Suppressor macrophage treated with lipopolysaccharide for 4 hours (primary cell): ENCODE results near the gene INSC.

Experiments
- DNase-seq: peaks from one replicate; pipeline ENCODE4 v3.0.0-alpha.2; 2020

The INSC gene

DNA sequence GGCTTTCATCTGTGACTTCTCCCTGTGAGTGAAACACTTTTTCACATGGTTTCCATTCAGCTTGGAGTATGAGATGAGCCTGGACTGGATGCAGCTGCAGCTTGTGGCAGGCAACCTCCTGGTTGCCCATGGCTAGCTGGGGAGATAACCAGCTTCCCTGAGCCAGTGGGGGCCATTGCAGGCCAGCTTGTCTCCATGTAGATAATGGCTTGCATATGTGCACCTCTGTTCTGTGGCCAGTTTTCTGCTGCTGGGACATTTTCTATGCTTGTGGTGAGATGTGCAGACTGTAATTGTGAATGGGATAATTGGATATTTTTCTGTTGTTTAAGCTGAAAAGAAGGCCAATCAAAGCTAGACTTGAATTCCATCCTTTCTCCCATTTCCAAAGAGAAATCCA is 38.5 kb downstream of the INSC start:
- no peak for DNase-seq

DNA sequence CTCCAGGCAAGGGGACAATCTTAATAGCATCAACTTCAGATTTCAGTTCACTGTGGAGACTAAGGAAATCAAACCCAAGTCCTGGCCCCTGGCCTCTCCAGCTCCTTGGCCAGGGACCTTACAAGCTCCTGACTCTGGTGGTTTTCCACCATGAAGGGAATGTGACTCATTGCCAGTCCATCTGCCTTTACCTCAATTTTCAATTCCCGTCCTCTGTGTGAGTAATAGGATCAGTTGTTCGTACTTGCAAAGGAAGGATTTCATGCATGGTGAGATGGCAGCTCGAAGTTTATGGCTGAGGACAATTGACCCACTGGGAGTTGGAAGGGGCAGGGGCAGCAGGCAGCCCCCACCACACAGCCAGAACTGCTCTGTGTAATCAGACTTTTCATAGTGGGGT is 42.5 kb downstream of the INSC start:
- no peak for DNase-seq

DNA sequence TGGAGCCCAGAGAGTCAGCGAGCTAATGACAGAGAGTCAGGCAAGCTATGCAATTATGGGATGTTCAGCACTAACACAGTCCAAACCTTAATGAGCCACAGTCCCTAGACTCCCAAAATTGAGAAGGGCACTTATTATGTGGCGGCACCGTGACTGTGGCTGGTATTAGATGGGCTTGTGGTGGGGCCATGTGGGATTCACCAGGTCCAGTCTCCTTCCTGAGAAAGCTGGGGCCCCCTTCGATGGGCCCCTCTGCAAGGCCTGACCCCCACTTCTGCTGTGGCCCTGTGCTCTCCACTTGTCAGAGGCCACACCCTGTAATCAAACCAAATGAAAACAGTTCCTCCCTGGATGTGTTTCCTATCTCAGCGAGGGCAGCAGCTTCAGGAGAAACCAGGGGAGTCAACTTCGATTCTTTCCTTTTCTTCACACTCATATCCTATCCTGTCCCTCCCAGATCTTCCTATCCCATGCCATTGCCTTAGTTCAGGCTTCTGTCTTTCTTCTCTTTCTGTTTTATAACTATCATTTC is 42.9 kb downstream of the INSC start:
- DNase-seq = no peak

DNA sequence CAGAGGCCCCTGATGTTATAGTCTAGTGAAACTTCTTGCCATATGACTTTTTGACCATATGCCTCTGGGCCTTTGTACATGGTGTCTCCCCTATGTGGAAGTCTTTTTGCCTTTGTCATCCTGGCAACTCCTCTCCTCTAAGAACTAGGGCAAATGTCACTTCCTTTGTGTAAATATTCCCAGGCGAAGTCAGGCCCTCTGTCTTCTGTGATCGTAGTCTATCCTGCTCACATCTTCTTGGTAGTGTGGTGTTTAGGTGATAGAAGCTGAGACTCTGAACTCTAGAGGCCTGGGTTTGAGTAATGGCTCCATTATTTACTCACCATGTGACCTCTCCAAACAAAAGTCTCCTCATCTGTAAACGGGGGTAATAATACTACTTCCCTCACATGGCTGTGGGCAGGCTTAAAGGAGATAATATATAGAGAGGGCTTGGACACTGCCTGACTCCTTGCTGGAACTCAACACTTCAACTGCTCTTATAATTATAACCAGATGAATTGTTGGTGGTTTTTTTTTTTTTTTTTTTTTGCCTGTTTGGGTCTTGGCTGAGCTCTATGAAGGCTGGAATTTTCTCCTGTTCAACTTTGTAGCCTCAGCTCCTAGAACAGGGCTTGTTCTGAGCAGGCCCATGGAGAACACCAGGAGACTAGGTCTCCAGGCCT is 43.8 kb downstream of the INSC start:
- DNase-seq = no peak

DNA sequence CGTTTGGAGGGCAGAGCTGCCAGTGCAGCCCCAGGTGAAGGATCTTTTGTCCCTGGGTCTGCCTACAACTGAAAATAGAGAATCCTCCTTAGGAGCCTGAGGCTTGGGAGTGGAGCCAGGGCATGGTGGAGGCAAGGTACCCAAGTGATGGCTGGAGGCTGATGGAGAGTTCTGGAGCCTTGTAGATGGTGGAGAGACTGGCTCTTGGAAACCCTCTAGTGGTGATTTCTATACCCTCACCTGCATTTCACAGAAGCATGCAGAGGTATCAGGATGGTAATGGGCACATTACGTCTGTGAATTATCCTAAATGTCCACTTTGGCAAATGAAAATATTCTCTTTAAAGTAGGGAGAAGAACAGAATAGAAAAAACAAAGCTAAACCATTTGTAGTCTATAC is 44.4 kb downstream of the INSC start:
- no peak for DNase-seq

DNA sequence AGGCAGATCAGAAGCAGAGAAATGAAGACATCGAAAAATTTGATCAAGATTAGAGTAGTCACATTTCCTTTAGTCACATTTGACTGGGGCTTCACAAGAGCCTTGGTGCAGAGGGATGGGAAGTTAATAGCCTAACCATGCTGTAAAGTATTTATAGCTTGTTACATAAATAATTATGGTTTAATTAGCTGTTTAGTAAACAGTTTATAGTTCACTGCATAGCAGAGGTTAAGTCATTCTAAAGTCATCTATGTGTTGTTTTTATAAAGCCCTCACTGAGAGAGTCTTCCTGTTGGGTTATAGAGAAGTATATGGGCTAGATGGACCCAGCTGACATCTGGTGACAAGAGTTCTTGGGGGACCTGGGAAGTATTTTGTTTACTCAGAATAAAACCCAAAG is 47.1 kb downstream of the INSC start:
- DNase-seq = no peak

DNA sequence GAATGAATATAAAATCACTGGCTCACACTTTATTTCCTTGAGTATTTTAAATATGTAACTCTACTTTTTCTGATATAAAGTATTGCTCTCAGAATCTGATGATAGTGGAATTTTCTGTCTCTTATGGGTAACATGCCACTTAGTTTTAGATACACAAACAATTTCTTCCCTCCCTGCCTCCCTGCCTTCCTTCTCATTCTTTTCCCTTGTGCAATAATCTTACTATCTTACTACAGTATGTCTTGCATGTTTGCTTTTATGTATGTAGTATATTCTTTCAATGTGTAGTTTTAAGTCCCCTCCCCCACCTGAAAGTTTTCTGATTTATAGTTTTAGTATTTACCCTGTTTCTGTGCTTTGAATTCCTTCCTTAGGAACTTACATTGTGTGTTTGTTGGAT is 48.4 kb downstream of the INSC start:
- no peak for DNase-seq

DNA sequence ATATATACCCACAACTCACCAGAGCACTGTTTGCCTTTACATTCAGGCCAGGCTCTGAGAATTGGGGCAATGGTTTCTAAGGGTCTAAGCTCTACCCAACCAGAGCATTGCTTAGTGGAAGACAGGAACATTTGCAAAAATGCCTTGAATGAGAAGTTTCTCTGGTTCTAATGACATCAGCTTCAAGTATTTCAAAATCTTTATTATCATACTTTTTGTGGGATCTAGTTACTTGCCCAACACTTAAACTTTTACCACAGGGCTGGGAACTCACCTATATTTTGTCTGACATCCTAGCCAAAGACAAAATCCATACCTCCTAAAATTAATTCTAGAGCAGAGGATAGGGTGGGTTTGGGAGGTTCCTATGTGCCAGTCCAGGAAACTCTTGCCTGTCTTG is 51.5 kb downstream of the INSC start:
- DNase-seq = no peak

DNA sequence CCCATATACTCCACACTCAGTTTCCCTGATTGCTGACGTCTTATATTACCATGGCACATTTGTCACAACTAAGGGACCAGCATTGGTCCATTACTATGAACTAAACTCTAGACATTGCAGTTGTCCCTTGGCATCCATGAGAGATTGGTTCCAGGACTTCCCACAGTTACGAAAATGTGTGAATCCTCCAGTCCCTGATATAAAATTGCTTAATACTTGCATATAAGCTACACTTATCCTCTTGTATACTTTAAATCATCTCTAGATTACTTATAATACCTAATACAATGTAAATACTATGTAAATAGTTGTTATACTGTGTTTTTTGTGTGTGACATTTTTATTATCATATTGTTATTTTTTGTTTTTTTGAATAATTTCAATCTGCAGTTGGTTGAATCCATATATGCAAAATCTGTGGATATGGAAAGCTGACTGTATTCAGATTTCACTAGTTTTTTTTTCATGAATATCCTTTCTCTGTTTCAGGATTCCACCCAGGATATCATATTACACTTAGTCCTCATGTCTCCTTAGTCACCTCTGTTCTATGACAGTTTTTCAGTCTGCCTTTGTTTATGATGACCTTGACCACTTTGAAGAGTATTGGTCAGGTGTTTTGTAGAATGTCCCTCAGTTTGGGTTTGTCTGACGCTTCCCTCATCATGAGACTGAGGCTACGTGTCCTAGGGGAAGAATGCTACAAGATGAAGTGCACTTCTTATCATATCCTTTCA is 55.3 kb downstream of the INSC start:
- DNase-seq = no peak

DNA sequence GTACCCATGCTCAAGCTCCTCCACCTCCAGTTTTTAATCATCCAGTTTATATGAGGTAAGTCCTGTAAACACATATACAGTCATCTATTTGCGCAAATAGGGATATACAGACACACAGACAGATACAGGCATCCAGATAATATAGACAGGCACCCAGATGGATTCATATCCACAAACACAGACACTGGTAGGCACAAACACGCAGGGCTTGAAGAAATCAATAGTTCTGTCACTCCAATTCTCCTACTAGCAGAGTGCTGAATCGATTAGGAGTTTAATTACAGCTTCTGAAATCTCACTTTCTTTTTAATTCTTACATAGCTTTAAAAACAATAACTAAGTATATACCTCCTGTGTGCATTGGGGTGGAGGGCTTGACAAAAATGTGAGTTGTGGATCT is 56.0 kb downstream of the INSC start:
- no peak for DNase-seq

DNA sequence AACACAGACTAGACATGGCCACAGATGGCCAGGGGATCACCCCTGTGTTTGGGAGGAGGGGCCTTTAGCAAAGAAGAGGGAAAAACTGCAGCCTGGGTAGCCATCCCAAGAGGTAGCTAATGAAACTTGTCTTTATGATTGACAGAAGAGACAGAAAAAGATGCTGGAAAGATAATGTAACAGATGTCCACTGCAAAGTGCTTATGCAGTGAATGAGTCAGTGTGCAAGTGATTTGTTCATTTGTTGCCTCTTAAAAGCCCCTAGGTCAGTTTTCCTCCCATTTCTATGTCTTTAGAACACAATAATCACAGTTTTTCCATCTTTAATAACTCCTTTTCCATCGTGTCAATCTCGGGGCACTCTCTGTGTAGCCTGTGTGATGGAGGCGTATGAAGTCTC is 57.2 kb downstream of the INSC start:
- DNase-seq = no peak

DNA sequence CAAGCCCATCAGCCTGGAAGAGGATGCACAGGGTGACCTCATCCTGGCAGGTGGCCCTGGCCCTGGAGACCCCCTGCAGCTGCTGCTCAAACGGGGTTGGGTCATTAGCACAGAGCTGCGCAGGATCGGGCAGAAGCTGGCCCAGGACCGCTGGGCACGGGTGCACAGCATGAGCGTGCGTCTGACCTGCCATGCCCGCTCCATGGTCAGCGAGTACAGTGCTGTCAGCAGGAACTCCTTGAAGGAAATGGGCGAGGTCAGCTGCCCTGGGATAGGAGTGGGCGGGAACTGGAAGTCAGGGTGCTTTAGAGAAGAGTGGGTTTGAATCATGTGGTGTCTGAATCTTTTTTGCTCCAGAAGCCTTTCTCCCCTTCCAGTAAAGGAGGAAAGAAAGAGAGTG is 61.1 kb downstream of the INSC start:
- peak; percentile 25 for DNase-seq

DNA sequence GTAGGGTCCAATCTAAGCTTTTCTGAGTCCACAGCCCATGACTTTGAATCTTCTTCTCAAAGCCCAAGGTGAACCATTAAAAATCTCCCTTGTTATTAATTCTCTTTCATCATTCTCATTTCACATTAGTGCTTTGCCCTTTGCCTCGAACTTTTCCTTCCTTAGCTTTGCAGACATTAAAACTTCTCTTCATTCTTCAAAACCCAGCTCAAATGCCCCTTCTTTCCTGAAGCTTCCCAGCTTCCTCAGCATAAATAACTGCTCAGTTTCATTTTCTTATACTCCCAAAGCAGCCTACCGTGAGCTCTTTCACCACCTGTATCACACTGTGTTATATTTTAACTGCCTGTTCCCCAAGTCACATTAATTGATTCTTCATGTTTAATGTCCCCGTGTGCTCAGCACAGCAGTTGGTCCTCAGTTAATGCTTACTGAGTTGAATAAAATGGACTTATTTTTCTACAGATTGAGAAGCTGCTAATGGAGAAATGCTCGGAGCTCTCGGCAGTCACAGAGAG is 62.0 kb downstream of the INSC start:
- DNase-seq = no peak

DNA sequence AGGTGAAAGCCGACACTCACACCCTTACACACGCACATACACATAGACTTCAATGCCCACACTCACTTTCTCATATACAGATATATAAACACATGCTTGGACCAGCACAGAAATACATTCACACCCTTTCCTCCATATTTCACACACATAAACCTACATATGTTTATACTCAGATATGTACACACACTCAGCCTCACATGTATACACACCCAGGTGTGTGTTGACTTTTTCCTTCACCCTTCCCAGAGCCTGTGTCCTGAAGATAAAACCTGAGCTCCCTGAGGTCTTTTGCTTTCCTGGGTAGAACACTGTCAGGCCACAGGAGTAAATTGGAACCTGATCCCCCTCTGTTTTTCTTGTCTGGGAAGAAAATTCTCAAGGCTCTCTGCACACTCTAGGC is 62.8 kb downstream of the INSC start:
- DNase-seq = no peak

DNA sequence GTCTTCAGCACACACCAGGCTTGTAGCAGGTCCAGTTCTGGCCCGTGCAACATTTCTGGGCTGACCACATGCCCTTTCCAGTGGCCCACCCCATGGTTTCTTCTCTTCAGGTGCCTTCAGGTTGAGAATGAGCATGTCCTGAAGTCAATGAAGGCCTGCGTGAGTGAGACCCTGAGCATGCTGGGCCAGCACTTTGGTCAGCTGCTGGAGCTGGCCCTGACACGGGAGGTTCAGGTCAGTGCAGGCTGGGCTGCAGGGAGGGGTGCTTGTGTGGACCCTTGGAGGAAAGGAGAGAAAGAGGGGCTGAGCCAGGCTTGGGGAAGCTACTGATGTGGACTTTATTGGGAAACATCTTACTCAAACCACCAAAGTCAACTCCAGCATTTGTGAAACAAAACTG is 63.5 kb downstream of the INSC start:
- no peak for DNase-seq

DNA sequence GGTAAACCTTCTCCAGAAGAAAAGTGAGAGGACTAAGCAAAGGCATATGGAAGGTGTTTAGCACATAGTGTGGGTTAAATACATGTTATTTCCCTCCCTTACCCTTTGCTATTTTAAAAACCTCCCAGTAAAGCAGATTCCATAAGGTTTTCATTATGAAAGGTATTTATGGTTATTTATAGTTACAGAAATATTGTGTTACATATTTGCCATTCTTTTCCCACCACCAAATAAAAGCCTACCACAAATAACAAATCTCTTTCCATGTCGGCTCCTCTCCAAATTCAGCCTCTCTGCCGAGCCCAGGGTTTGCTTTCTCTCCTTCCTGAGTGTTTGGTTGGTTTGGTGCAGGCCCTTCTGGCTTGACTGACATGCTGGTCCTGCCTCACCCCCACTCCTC is 64.4 kb downstream of the INSC start:
- DNase-seq = no peak

DNA sequence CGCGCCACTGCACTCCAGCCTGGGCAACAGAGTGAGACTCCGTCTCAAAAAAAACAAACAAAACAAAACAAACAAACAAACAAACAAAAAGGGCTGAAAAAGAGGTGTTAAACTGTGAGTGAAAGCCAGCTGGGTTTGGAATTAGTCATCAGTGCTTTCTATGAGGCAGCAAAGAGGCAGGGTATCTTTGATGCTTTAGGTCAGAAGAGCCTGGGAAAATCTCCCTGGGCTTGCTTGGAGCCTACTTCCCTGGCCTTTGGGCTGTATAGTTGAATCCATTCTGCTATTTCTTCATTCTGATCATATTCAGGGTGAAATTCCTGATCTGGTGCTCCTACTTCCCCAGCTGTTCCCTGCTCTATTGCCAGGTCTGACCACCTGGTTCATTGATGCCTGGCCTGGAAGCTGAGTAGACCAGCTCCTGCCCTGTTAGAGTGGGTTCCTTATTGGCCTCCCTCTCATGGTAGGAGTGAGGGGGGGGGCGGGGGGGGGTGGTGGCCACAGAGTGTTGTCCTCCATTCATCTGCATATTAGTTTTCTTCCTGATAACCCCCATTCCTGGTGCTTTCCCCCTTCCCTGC is 65.6 kb downstream of the INSC start:
- DNase-seq = no peak

DNA sequence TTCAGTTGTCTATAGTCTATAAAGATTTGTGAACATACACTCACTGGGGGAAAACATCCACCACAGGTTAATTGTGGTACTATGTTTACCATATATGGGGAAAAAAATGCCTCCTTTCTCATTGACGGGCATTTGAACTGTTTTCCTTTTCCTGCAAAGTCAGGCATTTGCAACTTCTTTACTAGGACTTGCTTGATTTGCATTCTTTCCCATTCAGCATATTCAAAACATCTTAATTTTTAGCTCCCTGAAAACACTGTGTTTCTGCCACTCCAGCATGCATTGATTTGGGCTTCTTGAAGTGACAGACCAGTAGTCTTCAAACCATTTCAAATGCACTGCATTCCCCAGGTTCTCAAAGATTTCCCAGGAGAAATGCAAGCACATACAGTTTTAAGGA is 67.6 kb downstream of the INSC start:
- DNase-seq = no peak

DNA sequence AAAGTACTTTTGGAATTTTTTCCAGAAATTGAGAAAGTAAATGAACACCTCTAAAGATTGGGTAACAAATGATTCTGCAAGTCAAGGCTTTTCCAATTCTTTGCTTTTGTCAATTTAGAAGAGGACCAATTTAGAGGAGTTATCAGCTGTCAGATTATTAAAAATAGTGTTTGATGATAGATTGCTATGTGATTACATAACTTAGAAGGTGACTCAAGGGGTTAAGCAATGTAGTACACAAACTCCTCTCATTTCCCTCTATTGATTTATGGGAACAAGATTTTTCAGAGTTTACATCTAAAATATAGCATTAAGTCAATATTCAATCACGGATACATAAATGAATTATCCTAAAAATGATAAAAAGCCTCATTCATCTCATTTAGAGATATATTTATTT is 70.3 kb downstream of the INSC start:
- no peak for DNase-seq

DNA sequence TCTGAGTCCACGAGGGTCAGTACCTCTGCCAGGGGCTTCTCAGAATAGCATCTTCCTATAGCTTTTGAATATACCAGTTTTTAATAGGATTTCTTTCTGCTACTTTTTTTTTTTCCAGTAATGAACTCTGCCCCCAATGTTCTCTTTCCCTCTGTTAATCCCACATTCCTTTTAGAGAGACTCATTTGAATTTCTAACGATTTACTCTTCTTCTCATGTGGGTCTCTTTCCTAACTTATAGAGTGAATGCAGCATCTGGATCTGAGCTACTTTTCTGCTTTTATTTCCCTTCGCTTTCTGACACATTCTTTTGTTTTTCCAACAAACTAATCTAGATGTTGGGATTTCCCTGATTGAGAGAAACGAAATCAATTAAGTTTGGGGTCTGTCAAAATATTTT is 71.4 kb downstream of the INSC start:
- no peak for DNase-seq

DNA sequence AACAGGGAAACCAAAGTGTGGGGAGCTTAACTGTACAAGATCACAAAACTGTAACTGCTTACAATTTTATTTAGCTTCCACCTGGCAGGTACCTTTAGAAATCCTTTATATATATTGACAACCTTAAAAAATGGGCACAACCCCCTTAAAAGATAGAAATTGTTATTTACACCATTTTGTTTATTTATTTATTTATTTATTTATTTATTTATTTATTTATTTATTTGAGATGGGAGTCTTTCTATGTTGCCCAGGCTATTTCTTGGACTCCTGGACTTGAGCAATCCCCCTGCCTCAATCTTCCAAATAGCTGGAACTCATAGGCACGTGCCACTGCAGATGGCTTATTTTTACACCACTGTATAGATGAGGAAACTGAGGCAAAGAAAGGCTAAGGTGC is 74.5 kb downstream of the INSC start:
- no peak for DNase-seq

DNA sequence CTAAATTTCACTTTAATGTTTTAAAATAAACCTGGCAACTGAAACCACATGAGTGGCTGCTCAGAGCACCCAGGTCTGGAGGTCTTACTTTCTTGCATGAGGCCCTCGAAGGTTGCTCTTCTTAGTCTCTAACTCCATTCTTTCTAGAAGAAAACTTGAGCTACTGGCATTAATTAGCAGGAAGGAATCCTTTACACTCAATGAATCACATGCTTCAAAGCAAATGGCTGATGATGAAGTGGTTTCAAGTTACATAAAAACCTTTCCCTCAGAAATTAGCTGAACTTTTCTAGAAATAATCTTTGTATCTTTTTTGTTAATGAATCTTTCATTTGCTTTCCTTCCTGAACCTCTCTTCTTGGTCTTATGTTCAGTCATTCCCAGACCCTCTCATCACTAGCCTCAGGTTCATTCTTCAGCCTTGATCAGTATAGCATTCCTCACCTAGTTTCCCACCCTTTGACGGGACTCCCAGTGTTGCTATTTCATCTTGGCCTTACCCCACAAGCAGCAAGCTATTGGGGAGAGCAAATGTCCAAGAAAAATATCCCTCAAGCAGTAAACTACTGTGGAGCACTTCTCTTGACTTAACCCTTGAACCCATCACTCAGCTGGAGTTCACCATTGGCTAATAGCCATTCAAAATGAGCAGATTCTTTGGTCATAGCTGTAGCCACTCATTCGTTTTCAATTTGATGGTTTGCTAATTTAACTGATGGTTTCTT is 75.1 kb downstream of the INSC start:
- DNase-seq = no peak

DNA sequence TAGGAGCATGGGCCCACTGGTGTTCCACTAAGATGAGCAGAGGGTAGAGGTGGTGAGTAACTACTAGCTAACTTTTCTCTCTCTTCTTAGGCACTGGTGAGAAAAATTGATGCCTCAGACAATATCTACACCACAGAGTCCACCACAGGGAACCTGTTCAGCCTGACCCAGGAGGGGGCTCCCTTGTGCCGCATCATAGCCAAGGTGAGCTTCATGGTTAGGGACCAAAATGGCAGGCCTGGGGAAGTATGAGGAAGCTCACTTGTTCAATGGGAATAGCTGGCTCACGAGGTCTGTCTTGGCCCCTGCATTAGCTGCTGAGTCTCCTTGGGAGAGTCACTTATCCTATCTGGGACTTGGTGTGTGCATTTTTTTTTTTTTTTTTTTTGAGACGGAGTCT is 75.9 kb downstream of the INSC start:
- no peak for DNase-seq
